ENCODE data around the gene CMBL.
A peak's percentile ranks its signal among the peaks of the same experiment; 100 is the strongest.
"Not testable (repeated sequence)": the region's sequence is repeated elsewhere in the genome, so short reads cannot be mapped to it uniquely, and the experiment has no call there.

Gene CMBL

DNA sequence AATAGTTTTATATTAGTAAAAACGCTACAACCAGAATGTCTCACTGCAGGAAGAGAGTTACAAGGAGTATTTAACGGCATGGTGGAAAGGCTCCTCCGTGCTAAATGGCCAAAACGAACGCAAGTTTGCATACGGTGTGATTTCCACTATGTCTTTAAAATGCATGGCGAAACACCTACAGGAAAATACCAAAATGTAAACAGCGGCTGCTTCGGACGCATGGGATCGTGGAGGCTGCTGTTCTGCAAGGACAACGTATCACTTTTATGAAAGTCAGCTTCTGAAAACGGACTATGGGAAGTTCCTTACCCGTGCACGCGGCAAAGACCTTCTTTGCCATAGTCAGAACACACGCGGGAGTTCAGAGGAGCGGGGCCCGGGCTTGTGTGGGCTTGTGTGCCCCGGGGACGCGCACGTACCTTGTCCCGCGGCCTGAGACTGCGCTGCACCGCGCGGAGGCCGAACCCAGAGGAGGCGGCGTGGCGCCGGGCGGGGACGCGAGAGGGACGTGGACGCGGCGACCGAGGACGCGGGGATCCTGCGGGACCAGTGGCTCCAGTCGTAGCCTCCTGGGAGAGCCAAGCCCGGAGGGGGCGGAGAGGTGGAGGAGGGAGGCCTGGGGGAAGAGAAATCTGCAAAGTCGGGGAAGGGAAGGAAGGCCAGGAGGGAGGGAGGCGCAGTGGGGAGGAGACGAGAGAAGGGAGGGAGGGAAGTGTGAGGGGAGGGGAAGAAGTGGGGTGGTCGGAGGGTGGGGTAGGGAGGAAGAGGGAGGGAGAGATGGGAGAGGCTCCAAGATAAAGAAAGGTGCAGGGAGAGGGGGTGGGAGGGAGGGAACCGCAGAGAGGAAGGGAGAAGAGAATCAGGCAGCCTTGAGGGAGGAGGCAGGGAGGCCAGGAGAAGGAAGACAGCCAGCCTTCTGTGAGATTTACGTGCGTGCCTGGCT, at the start of gene CMBL:
Gene CMBL, minus strand, starts transcription at position 697 of the 943 bp plus-strand sequence. CDS start 17,140 bp downstream, outside the sequence.
- peak; percentile 64 for DNase-seq

- no peak for DNase-seq
Observed at GRCh38 chr5:10355071-10355889, 47.6 kb upstream of the CMBL start.

- peak; percentile 83 for DNase-seq
Observed at GRCh38 chr5:10354048-10354872, 46.6 kb upstream of the CMBL start.

DNA sequence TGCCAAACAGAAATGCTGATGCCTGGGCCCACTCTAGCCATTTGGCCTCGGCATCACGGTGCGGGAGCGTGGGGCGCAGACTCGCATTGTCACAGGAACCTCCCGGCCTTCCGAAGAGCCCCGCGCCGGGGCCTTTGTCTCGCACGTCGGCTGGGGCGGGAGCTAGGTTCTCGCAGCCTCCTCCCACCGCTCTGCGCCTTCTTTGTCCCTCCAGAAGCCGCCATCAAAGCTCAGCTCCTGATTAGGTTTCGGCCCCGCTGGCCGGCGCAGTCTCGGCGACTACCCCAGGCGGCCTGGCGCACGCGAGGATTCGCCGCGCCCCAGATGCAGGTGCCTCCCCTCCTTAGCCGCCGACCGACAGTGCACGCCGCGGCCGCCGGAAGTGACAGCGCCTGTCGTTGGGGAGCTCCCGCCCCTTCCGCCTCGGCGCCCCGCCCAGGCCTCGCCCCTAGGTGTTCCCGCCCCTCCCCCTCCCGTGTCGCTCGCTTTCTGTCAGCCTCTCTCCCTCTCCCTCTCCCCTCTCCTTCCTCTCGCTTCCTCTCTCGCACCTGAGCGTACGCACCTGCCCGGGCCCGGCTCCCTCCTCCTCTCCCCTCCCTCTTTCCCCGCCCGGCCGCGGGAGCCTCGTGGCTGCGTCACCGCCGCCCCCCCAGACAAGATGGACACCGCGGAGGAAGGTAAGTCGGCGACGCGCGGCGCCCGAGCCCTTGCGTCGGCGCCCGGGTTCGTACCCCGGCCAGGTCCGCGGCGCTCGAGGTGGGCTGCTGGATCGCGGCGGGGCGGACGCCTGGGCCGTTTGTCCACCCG, 45.7 kb upstream of the CMBL start, which contains the start of gene MARCHF6:
Gene MARCHF6, plus strand, starts transcription at position 455 of the 807 bp plus-strand sequence. Its CDS starts 204 bp downstream, at position 659.
- DNase-seq: peak; percentile 99

GRCh38 chr5:10352430-10353240, 44.9 kb upstream of the CMBL start:
- peak; percentile 73 for DNase-seq

GRCh38 chr5:10351919-10352318, 44.2 kb upstream of the CMBL start:
- no peak for DNase-seq

GRCh38 chr5:10351199-10351905, 43.6 kb upstream of the CMBL start:
- DNase-seq: no peak

- no peak for DNase-seq
Observed at GRCh38 chr5:10348258-10348657, 40.6 kb upstream of the CMBL start.

- not testable (repeated sequence) for DNase-seq
Observed at GRCh38 chr5:10344461-10345106, 36.9 kb upstream of the CMBL start.

DNA sequence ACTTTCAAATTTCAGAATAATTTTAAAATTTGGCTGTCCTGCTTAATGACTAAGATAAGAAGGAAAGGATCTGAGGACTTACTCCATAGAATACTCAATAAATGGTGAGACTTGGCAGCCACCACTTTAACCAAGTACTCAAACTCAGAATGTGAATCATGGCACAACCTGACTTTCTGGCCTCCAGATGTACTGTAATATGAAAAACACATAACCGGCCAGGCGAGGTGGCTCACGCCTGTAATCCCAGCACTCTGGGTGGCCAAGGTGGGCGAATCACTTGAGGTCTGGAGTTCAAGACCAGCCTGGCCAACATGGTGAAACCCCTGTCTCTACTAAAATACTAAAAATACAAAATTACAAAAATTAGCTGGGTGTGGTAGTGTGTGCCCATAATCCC, 35.8 kb upstream of the CMBL start:
- no peak for DNase-seq

GRCh38 chr5:10339958-10340357, 32.3 kb upstream of the CMBL start:
- DNase-seq: no peak

GRCh38 chr5:10339058-10339811, 31.5 kb upstream of the CMBL start:
- no peak for DNase-seq

DNA sequence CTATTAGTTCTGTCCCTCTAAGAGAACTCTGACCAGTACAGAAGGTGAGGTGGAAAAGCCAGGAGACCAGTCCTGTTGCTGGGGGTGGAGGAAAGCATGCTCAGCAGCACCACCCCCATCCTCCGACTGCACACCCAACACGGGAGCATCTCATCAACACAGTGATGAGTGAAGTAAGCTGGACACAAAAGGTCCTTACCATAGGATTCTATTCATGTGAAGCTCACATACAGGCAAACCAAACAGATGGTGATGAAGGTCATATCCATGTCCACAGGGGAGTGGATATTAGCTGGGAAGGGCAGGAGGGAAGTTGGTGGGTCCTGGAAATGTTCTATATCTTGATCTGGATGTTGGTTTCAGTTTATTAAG, 31.0 kb upstream of the CMBL start:
- no peak for DNase-seq

DNA sequence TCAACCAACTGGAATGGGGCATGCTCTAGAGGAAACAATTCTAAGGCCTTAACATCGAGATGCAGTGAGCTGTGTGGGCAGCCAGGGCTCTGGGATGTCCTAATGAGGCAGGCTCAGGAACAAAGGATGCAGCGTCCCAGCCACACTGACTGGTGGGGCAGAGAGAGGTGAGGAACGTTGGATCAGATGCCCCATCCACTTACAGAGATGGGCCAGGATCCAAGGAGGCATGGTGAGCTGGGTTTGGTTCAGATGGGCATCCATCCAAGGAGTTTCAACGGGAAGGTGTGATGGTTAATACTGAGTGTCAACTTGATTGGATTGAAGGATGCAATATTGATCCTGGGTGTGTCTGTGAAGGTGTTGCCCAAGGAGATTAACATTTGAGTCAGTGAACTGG, 30.3 kb upstream of the CMBL start:
- no peak for DNase-seq

DNA sequence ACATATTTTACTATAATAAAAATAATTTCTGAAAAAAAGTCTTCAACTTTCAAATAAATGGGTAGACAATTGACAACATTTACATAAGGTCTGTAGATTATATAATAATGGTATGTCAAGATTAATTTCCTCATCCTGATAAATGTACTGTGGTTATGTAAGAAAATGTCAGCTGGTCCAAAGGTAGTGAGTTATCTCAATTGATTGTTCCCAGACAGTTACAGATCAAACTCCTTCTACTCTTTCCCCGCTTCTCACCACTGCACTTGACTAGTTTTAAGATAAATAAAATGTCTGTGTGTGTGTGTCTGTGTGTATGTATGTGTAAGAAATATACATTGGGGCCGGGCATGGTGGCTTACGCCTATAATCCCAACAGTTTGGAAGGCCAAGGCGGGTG, 29.4 kb upstream of the CMBL start:
- no peak for DNase-seq

- no peak for DNase-seq
Observed at GRCh38 chr5:10335711-10336470, 28.2 kb upstream of the CMBL start.

DNA sequence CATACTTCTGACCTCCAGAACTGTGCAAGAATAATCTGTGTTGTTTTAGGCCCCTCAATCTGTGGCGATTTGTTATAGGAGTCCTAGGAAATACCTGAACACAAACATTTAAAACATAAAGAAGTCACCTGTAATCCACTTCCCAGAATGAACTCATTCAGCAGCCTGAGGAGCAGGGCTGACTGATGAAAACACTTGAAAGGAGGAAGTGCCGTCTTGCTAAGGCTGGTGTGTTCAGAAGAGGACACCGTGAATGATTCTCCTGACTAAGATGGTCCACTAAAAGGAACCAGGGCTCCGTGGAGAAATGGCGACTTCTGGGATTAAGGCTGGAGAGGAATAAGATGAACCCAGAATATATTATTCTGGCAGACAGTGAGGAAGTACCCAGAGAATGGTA, 27.1 kb upstream of the CMBL start:
- DNase-seq: no peak

Data from activated effector memory CD4-positive, alpha-beta T cell treated with anti-CD3 and anti-CD28 coated beads, Interleukin-2, amount 50 U/mL, for 16 hours (primary cell).